ENCODE results near the gene B3GNT8.
"Not testable (repeated sequence)": the region's sequence is repeated elsewhere in the genome, so short reads cannot be mapped to it uniquely, and the experiment has no call there.

B3GNT8 gene

GRCh38 chr19:41386442-41386841, 40.7 kb downstream of the B3GNT8 start:
- no peak for DNase-seq (ENCODE audit: low spot score)

DNA sequence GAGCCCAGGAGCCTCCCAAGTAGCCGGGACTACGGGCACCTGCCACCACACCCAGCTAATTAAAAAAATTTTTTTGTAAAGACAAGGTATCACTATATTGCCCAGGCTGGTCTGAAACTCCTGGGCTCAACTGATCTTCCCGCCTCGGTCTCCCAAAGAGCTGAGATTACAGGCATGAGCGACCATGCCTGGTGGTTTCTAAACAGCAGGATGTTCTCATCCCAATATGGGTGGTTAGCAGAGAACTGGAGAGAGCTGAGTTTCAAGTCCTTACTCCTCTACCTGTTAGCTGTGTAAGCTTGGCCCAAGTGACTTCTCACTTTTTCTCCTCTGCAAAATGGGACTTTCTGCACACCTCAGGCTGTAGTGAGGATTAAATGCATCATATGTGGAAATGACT, 42.8 kb downstream of the B3GNT8 start:
- no peak for DNase-seq (ENCODE audit: low spot score)

GRCh38 chr19:41381536-41381935, 45.6 kb downstream of the B3GNT8 start:
- DNase-seq (ENCODE audit: low spot score): not testable (repeated sequence)

DNA sequence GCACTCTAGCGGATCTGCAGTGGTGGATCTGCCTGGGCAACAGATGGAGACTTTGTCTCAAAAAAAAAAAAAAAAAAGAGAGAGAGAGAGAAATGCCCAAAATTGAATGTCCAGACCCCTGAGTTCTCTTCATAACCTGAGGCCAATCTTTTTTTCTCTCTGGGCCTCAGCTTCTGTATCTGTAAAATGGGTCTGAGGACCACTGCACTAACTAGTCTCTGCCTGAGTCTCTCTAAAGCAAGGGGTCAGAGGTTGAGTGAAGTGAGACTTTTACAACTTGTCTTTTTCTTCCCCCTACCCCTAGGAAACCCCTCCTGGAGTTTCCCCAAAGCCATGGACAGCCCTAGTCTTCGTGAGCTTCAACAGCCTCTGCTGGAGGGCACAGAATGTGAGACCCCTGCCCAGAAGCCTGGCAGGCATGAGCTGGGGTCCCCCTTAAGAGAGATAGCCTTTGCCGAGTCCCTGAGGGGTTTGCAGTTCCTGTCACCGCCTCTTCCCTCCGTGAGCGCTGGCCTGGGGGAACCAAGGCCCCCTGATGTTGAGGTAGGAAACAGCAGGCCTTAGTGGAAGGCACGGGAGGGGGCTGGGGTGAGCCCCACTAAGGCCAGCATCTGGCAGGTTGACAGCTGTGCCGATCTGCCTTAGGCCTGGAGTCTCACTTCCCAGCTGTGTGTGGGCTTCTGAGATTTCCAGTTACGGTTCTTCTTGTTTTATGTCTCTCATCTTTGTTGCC, 49.0 kb downstream of the B3GNT8 start:
- DNase-seq (ENCODE audit: low spot score): no peak

- DNase-seq (ENCODE audit: low spot score): no peak
Observed at GRCh38 chr19:41376998-41377365, 50.2 kb downstream of the B3GNT8 start.

DNA sequence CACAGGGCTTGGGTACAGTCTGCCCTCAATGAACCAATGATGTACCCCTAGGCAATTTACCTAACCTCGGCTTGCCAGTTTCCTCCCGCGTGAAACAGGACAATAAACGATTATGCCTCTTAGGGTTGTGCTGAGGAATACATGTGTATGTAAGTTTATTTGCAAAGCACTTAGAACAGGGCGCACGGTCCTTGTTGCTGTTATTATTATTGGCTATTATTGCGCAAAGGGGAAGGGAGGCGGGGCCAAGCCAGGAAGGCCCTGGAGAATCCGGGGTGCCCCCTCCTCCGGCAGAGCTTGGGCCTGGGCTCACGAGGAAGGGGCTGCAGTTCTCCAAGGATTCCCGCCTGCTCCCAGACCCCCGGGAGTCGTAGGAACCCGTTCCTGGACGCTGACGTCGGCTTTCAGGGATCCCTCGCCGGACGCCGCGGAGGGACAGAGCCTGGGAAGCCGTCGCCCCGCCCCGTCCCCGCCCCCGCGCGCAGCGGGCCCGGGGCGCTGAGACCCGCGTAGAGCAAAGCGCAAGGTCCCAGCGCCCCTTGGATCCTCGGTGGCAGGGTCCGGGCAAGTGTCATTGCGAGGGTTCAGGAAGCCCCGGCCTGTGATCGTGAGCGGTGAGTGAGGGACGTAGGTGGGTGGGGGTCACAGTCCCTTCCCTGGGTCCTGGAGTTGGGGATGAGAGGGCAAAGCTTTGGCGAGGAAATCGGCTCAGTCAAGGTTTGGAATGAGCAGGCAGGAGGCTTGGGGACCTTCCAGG, 50.8 kb downstream of the B3GNT8 start, which contains the start of gene TMEM91:
Gene TMEM91, plus strand, starts transcription at position 293 of the 757 bp plus-strand sequence. CDS start 1,777 bp downstream, outside the sequence.
- DNase-seq (ENCODE audit: low spot score): no peak

Data from SW480 (cell line).